ENCODE data around the gene PPP1R37.

- TF ChIP-seq CTCF (conservative IDR thresholded peaks at IDR 0.05) (no peak), ZFX (IDR thresholded peaks at IDR 0.05) (no peak)
Measured at GRCh38 chr19:45045671-45046353, 47.2 kb upstream of the PPP1R37 start.

All from C4-2B (cell line).